PC-9 (cell line): ENCODE data around the gene STPG3. TPM values are rescaled to one million over a fixed set of nuclear protein-coding genes. Genes with fewer than 3 reads are reported as not detected.

Source experiments
- BruUV-seq: library from RNA; stranded (reverse); fragments of 400-500 nt; replicated peaks from 2 replicates; lab custom pipeline; 2021; lab: Mats Ljungman, UMichigan
- CTCF ChIA-PET: fragments of 300-600 bp; sonication (Branson Sonifier 250); formaldehyde crosslinking; loops from one replicate; lab custom pipeline; 2022; ENCODE audit warnings: antibody characterized with exemption; lab: Charles Lee
- POLR2A ChIA-PET: fragments of 300-600 bp; sonication (Branson Sonifier 250); formaldehyde crosslinking; loops from one replicate; lab custom pipeline; 2022; ENCODE audit warnings: antibody characterized with exemption; ENCODE audit not compliant: unreplicated experiment; lab: Charles Lee
- DNase-seq, 2 experiments: peaks; one replicate each; pipeline versions ENCODE4 v3.0.0 to v3.0.0-alpha.2; 2015 to 2022; ENCODE audit warnings: mixed read lengths in 1 of 2
- H2AFZ ChIP-seq: fragments of 200-600 bp; sonication (generic); 2 replicates; pipeline ENCODE4 v1.8.1; 2017; ENCODE audit warnings: antibody characterized with exemption
- H3F3A ChIP-seq: fragments of 200-600 bp; sonication (generic); 2 replicates; pipeline ENCODE4 v1.8.1; 2017; ENCODE audit warnings: antibody characterized with exemption, mild to moderate bottlenecking, low read depth; ENCODE audit not compliant: insufficient read depth
- H3K27ac ChIP-seq: fragments of 200-600 bp; sonication (generic); 2 replicates; pipeline ENCODE4 v1.6.1; 2016; ENCODE audit warnings: mixed run types
- H3K27me3 ChIP-seq: fragments of 200-600 bp; sonication (generic); 2 replicates; pipeline ENCODE4 v1.6.1; 2016; ENCODE audit warnings: low read depth, mixed run types; ENCODE audit not compliant: insufficient read depth
- H3K36me3 ChIP-seq: fragments of 200-600 bp; sonication (generic); 2 replicates; pipeline ENCODE4 v1.6.1; 2016; ENCODE audit warnings: low read depth, mixed run types
- H3K4me1 ChIP-seq: fragments of 200-600 bp; sonication (generic); replicated peaks from 2 replicates; pipeline ENCODE4 v1.6.1; 2016; ENCODE audit warnings: mixed run types; ENCODE audit not compliant: insufficient read depth
- H3K4me2 ChIP-seq: fragments of 200-600 bp; sonication (generic); 2 replicates; pipeline ENCODE4 v1.6.1; 2017; ENCODE audit warnings: mixed run types
- H3K4me3 ChIP-seq: fragments of 200-600 bp; sonication (generic); 2 replicates; pipeline ENCODE4 v1.6.1; 2016; ENCODE audit warnings: mixed run types
- H3K79me2 ChIP-seq: fragments of 200-600 bp; sonication (generic); 2 replicates; pipeline ENCODE4 v1.6.1; 2017; ENCODE audit warnings: low read depth, mixed run types
- H3K9me2 ChIP-seq: fragments of 200-600 bp; sonication (generic); 2 replicates; pipeline ENCODE4 v1.8.1; 2017; ENCODE audit warnings: mild to moderate bottlenecking; ENCODE audit not compliant: insufficient read depth
- H3K9me3 ChIP-seq: fragments of 200-600 bp; sonication (generic); 2 replicates; pipeline ENCODE4 v1.8.1; 2016; ENCODE audit warnings: low read depth; ENCODE audit not compliant: insufficient read depth
- H4K20me1 ChIP-seq: fragments of 200-600 bp; sonication (generic); 2 replicates; pipeline ENCODE4 v1.8.1; 2017; ENCODE audit not compliant: insufficient read depth
- CTCF ChIP-seq: fragments of 200-600 bp; sonication (generic); conservative IDR thresholded peaks from 2 replicates; pipeline ENCODE4 v1.6.1; 2017; ENCODE audit warnings: mixed run types, antibody characterized with exemption, mild to moderate bottlenecking, moderate library complexity
- EZH2 ChIP-seq: fragments of 200-600 bp; sonication (generic); IDR thresholded peaks from 2 replicates; pipeline ENCODE4 v1.8.0; 2017; ENCODE audit warnings: antibody characterized with exemption, low read depth
- intact Hi-C: fragments of 100-400 bp; cut with micrococcal nuclease; formaldehyde crosslinking; loops from one replicate; pipeline ENCODE4 v1.10.0; 2022; ENCODE audit not compliant: unreplicated experiment
- total RNA-seq: library from RNA; stranded (reverse); gene quantifications from 2 replicates; pipeline ENCODE4 v1.2.3, GENCODE V29; 2021

STPG3 gene
- total RNA-seq, 1 experiment from 2014 or later = 0.46 TPM

- ChIA-PET CTCF (no interaction called here), POLR2A (interaction anchor here (0.6 to 0.7 kb wide), 2 partner anchors 229 to 301 kb away, joined by 5 to 9 read pairs; partner anchors contain the start of gene FBXW5)
- peaks cover 35% of the 10 kb centered on the region for H3F3A ChIP-seq
- H2AFZ ChIP-seq = no peak overlapping the region
- no peaks in the 10 kb centered on the region for H3K27me3 ChIP-seq
- no peak overlapping the region for H3K4me3 ChIP-seq
- peaks cover 29% of the 10 kb centered on the region for H4K20me1 ChIP-seq
- no TSS peak for BruUV-seq
- peaks cover 26% of the 10 kb centered on the region for H3K79me2 ChIP-seq
- no peaks in the 10 kb centered on the region for H3K9me2 ChIP-seq
- no peak overlapping the region for H3K27ac ChIP-seq
- no peak for DNase-seq
- H3K4me1 ChIP-seq = peaks cover 15% of the 10 kb centered on the region
- H3K9me3 ChIP-seq = no peaks in the 10 kb centered on the region
- intact Hi-C loops = no loop called here
- peaks cover 21% of the 10 kb centered on the region; the same call in 1 of the 2 replicates for H3K36me3 ChIP-seq
- TF ChIP-seq EZH2 (no peak), CTCF (no peak)
- H3K4me2 ChIP-seq = no peak overlapping the region
These were observed 5.3 kb upstream of the STPG3 start for GRCh38 chr9:137245450-137246421.

- Histone ChIP-seq H3K36me3 (peaks cover 13% of the 10 kb centered on the region; the same call in 1 of the 2 replicates), H3K9me3 (no peaks in the 10 kb centered on the region), H3K27ac (no peak overlapping the region), H3K4me3 (no peak overlapping the region), H3K79me2 (peaks cover 18% of the 10 kb centered on the region), H3K4me2 (no peak overlapping the region), H3K9me2 (no peaks in the 10 kb centered on the region), H3K4me1 (peaks cover 13% of the 10 kb centered on the region), H4K20me1 (peaks cover 21% of the 10 kb centered on the region), H3F3A (peaks cover 27% of the 10 kb centered on the region), H3K27me3 (no peaks in the 10 kb centered on the region), H2AFZ (no peak overlapping the region)
- ChIA-PET CTCF (interaction anchor here (0.7 kb wide), 1 partner anchor 11 kb away, joined by 4 read pairs; no protein-coding TSS in a partner anchor), POLR2A (interaction anchor here (0.6 to 1.0 kb wide), 2 partner anchors 30 to 47 kb away, joined by 3 read pairs; partner anchors contain the start of gene TOR4A)
- TF ChIP-seq EZH2 (no peak), CTCF (no peak)
- no peak for DNase-seq
- intact Hi-C loops = no loop called here
- BruUV-seq = no TSS peak
These were observed 3.8 kb upstream of the STPG3 start for GRCh38 chr9:137247135-137247915.

- TF ChIP-seq EZH2 (no peak), CTCF (no peak)
- peaks cover 13% of the 10 kb centered on the region for H3K79me2 ChIP-seq
These were observed 3.2 kb upstream of the STPG3 start for GRCh38 chr9:137247916-137248175.

More at GRCh38 chr9:137247916-137248175, 3.2 kb upstream of the STPG3 start:
- H3K27me3 ChIP-seq = no peaks in the 10 kb centered on the region
- H3K9me3 ChIP-seq = no peaks in the 10 kb centered on the region
- CTCF ChIA-PET = no interaction called here
- peaks cover 16% of the 10 kb centered on the region for H4K20me1 ChIP-seq
- H3K4me1 ChIP-seq = peaks cover 8% of the 10 kb centered on the region
- no peak overlapping the region for H2AFZ ChIP-seq
- no peak overlapping the region for H3K27ac ChIP-seq
- peaks cover 8% of the 10 kb centered on the region; the same call in 1 of the 2 replicates for H3K36me3 ChIP-seq
- intact Hi-C loops = no loop called here
- POLR2A ChIA-PET = interaction anchor here (1.0 kb wide), 1 partner anchor 30 kb away, joined by 3 read pairs; the partner anchor contains the start of gene TOR4A
- no peak overlapping the region for H3K4me2 ChIP-seq
- no peak for DNase-seq
- H3F3A ChIP-seq = peaks cover 22% of the 10 kb centered on the region
- no peaks in the 10 kb centered on the region for H3K9me2 ChIP-seq
- no peak overlapping the region for H3K4me3 ChIP-seq
- BruUV-seq = no TSS peak
